Measurements from ENCODE around the gene GNA14. TPM values are rescaled to one million over a fixed set of nuclear protein-coding genes. Genes with fewer than 3 reads are reported as not detected.

Gene GNA14
- total RNA-seq, 3 donors from 2014 or later = 1.8 to 2.9 (median 2.0) TPM

GRCh38 chr9:77392328-77392727, 255.8 kb downstream of the GNA14 start:
- Histone ChIP-seq H3K9me3 (no peaks in the 10 kb centered on the region), H3K4me1 (no peaks in the 10 kb centered on the region), H3K27me3 (no peaks in the 10 kb centered on the region), H3K27ac (no peak overlapping the region), H3K4me3 (no peak overlapping the region), H3K36me3 (no peaks in the 10 kb centered on the region)
- no peak for DNase-seq (ENCODE audit: low spot score in 2 of 2)
- no peak for TF ChIP-seq POLR2AphosphoS5 (IDR thresholded peaks at IDR 0.05)
- no peak for TF ChIP-seq POLR2A (IDR thresholded peaks at IDR 0.05)
- no peak for TF ChIP-seq CTCF (IDR thresholded peaks at IDR 0.05)
- intact Hi-C loops (cut with DNase I; ENCODE audit: low total_unique reads) = no loop called here

- intact Hi-C loops (cut with DNase I; ENCODE audit: low total_unique reads) = no loop called here
- TF ChIP-seq POLR2A (IDR thresholded peaks at IDR 0.05) (no peak), CTCF (IDR thresholded peaks at IDR 0.05) (no peak), POLR2AphosphoS5 (IDR thresholded peaks at IDR 0.05) (no peak)
- no peak for DNase-seq (ENCODE audit: low spot score in 2 of 2)
- Histone ChIP-seq H3K9me3 (no peaks in the 10 kb centered on the region), H3K27me3 (no peaks in the 10 kb centered on the region), H3K4me3 (no peak overlapping the region), H3K4me1 (no peaks in the 10 kb centered on the region), H3K27ac (no peak overlapping the region), H3K36me3 (no peaks in the 10 kb centered on the region)
Observed at GRCh38 chr9:77391834-77392233, 256.3 kb downstream of the GNA14 start.

GRCh38 chr9:77386187-77386586, 261.9 kb downstream of the GNA14 start:
- H3K4me1 ChIP-seq = no peaks in the 10 kb centered on the region
- no peak for DNase-seq (ENCODE audit: low spot score in 2 of 2)
- TF ChIP-seq POLR2A (IDR thresholded peaks at IDR 0.05) (no peak), CTCF (IDR thresholded peaks at IDR 0.05) (no peak), POLR2AphosphoS5 (IDR thresholded peaks at IDR 0.05) (no peak)
- no peaks in the 10 kb centered on the region for H3K9me3 ChIP-seq
- H3K4me3 ChIP-seq = no peak overlapping the region
- no peak overlapping the region for H3K27ac ChIP-seq
- H3K27me3 ChIP-seq = no peaks in the 10 kb centered on the region
- H3K36me3 ChIP-seq = no peaks in the 10 kb centered on the region
- intact Hi-C loops (cut with DNase I; ENCODE audit: low total_unique reads) = no loop called here

GRCh38 chr9:77384406-77384805, 263.7 kb downstream of the GNA14 start:
- no peaks in the 10 kb centered on the region for H3K36me3 ChIP-seq
- no peaks in the 10 kb centered on the region for H3K4me1 ChIP-seq
- no peak overlapping the region for H3K4me3 ChIP-seq
- intact Hi-C loops (cut with DNase I; ENCODE audit: low total_unique reads) = no loop called here
- H3K27ac ChIP-seq = no peak overlapping the region
- DNase-seq (ENCODE audit: low spot score in 2 of 2) = no peak
- no peak for TF ChIP-seq POLR2AphosphoS5 (IDR thresholded peaks at IDR 0.05)
- TF ChIP-seq POLR2A (IDR thresholded peaks at IDR 0.05) = no peak
- no peak for TF ChIP-seq CTCF (IDR thresholded peaks at IDR 0.05)
- H3K27me3 ChIP-seq = no peaks in the 10 kb centered on the region
- H3K9me3 ChIP-seq = no peaks in the 10 kb centered on the region

- Histone ChIP-seq H3K27ac (no peak overlapping the region), H3K4me1 (no peaks in the 10 kb centered on the region), H3K27me3 (no peaks in the 10 kb centered on the region), H3K4me3 (no peak overlapping the region), H3K36me3 (peaks cover 7% of the 10 kb centered on the region), H3K9me3 (no peaks in the 10 kb centered on the region)
- intact Hi-C loops (cut with DNase I; ENCODE audit: low total_unique reads) = no loop called here
- TF ChIP-seq CTCF (IDR thresholded peaks at IDR 0.05) = no peak
- no peak for TF ChIP-seq POLR2AphosphoS5 (IDR thresholded peaks at IDR 0.05)
- TF ChIP-seq POLR2A (IDR thresholded peaks at IDR 0.05) = no peak
- DNase-seq (ENCODE audit: low spot score in 2 of 2) = no peak
Observed at GRCh38 chr9:77375956-77376532, 272.1 kb downstream of the GNA14 start.

Data from breast epithelium (tissue), 4 donors.